IMR-90 (cell line): ENCODE measurements around the gene CPEB1. TPM values are rescaled to one million over a fixed set of nuclear protein-coding genes. Genes with fewer than 3 reads are reported as not detected.
A peak's percentile ranks its signal among the peaks of the same experiment; 100 is the strongest.

Experiments
- ATAC-seq: fragments of 200-7000 bp; cut with Tn5 transposase; 2 replicates; pipeline ENCODE4 v1.9.1; 2020; ENCODE audit warnings: low read depth, mild to moderate bottlenecking, moderate library complexity
- BruUV-seq: library from RNA; stranded (reverse); fragments of 400-500 nt; replicated peaks from 2 replicates; lab custom pipeline; 2021; lab: Mats Ljungman, UMichigan
- CTCF ChIA-PET: fragments of 300-600 bp; formaldehyde crosslinking; extraction: SDS; loops from one replicate; lab custom pipeline; 2021; ENCODE audit warnings: antibody characterized with exemption; lab: Yijun Ruan, JAX
- POLR2A ChIA-PET: fragments of 300-600 bp; sonication (Branson Sonifier 250); formaldehyde crosslinking; loops from one replicate; lab custom pipeline; 2022; ENCODE audit warnings: antibody characterized with exemption; ENCODE audit not compliant: unreplicated experiment; lab: Charles Lee
- DNase-seq: peaks from one replicate; pipeline ENCODE4 v3.0.0; 2013
- H2AFZ ChIP-seq: replicated peaks from 2 replicates; pipeline ENCODE3; 2013; ENCODE audit warnings: low read length, mild to moderate bottlenecking; ENCODE audit not compliant: poor library complexity
- H2AK5ac ChIP-seq: 2 replicates; pipeline ENCODE4 v1.6.1; 2013; ENCODE audit warnings: low read depth, low read length, inconsistent platforms
- H2AK9ac ChIP-seq: replicated peaks from 2 replicates; pipeline ENCODE3; 2013; ENCODE audit warnings: mild to moderate bottlenecking, low read depth, low read length, moderate library complexity; ENCODE audit not compliant: poor library complexity
- H2BK120ac ChIP-seq: 2 replicates; pipeline ENCODE4 v1.6.1; 2013; ENCODE audit warnings: low read depth, low read length, inconsistent platforms
- H2BK15ac ChIP-seq: 3 replicates; pipeline ENCODE4 v1.6.1; 2013; ENCODE audit warnings: low read depth, low read length, inconsistent platforms
- H2BK20ac ChIP-seq: 2 replicates; pipeline ENCODE4 v1.6.1; 2013; ENCODE audit warnings: low read depth, mild to moderate bottlenecking, inconsistent platforms, low read length, moderate library complexity
- H2BK5ac ChIP-seq: 2 replicates; pipeline ENCODE4 v1.6.1; 2013; ENCODE audit warnings: mild to moderate bottlenecking, low read depth, low read length, inconsistent platforms; ENCODE audit not compliant: poor library complexity, severe bottlenecking
- H3K14ac ChIP-seq: replicated peaks from 2 replicates; pipeline ENCODE4 v1.6.1; 2013; ENCODE audit warnings: low read depth, low read length, inconsistent platforms
- H3K18ac ChIP-seq: 2 replicates; pipeline ENCODE4 v1.6.1; 2013; ENCODE audit warnings: low read depth, low read length, control low read depth
- H3K23ac ChIP-seq: 2 replicates; pipeline ENCODE4 v1.6.1; 2013; ENCODE audit warnings: low read depth, low read length, inconsistent platforms
- H3K27ac ChIP-seq: 2 replicates; pipeline ENCODE4 v1.5.1; 2013; ENCODE audit warnings: mild to moderate bottlenecking, control low read depth, low read length; ENCODE audit not compliant: insufficient read depth
- H3K27me3 ChIP-seq: 2 replicates; pipeline ENCODE4 v1.6.1; 2013; ENCODE audit warnings: low read length; ENCODE audit not compliant: control insufficient read depth, insufficient read depth
- H3K36me3 ChIP-seq: 2 replicates; pipeline ENCODE4 v1.6.1; 2013; ENCODE audit warnings: low read length, mixed read lengths; ENCODE audit not compliant: control insufficient read depth, insufficient read depth
- H3K4ac ChIP-seq: 2 replicates; pipeline ENCODE4 v1.6.1; 2013; ENCODE audit warnings: low read depth, low read length, inconsistent platforms
- H3K4me1 ChIP-seq: 2 replicates; pipeline ENCODE4 v1.6.1; 2013; ENCODE audit warnings: low read length, mixed read lengths; ENCODE audit not compliant: control insufficient read depth, insufficient read depth
- H3K4me2 ChIP-seq: 2 replicates; pipeline ENCODE4 v1.6.1; 2013; ENCODE audit warnings: low read depth, mild to moderate bottlenecking, control low read depth, low read length, moderate library complexity
- H3K4me3 ChIP-seq: 2 replicates; pipeline ENCODE4 v1.5.1; 2013; ENCODE audit warnings: low read depth, mild to moderate bottlenecking, control low read depth, low read length, moderate library complexity; ENCODE audit not compliant: insufficient read depth
- H3K56ac ChIP-seq: 2 replicates; pipeline ENCODE4 v1.6.1; 2013; ENCODE audit warnings: low read length, inconsistent platforms; ENCODE audit not compliant: insufficient read depth; ENCODE audit errors: extremely low read depth
- H3K79me1 ChIP-seq, 2 experiments: 2 replicates each; pipeline ENCODE4 v1.6.1; 2013; ENCODE audit warnings: low read length in 2 of 2, inconsistent platforms in 1 of 2, low read depth in 1 of 2
- H3K9ac ChIP-seq: 2 replicates; pipeline ENCODE4 v1.6.1; 2013; ENCODE audit warnings: low read depth, low read length, control low read depth
- H3K9me1 ChIP-seq: 2 replicates; pipeline ENCODE4 v1.6.1; 2013; ENCODE audit warnings: low read length, inconsistent platforms; ENCODE audit not compliant: insufficient read depth
- H3K9me3 ChIP-seq: 2 replicates; pipeline ENCODE4 v1.6.1; 2013; ENCODE audit warnings: low read length; ENCODE audit not compliant: control insufficient read depth, insufficient read depth
- H4K20me1 ChIP-seq: 2 replicates; pipeline ENCODE4 v1.6.1; 2013; ENCODE audit warnings: low read length, inconsistent platforms; ENCODE audit not compliant: insufficient read depth
- H4K5ac ChIP-seq: 2 replicates; pipeline ENCODE4 v1.6.1; 2013; ENCODE audit warnings: mild to moderate bottlenecking, low read depth, low read length, control low read depth
- H4K8ac ChIP-seq, 2 experiments: 2 replicates each; pipeline ENCODE4 v1.6.1; 2013; ENCODE audit warnings: low read depth in 2 of 2, low read length in 2 of 2, control low read depth in 1 of 2, inconsistent platforms in 1 of 2
- H4K91ac ChIP-seq: 2 replicates; pipeline ENCODE4 v1.6.1; 2013; ENCODE audit warnings: low read depth, low read length, inconsistent platforms; ENCODE audit not compliant: insufficient read depth
- BHLHE40 ChIP-seq: fragments of 150-350 bp; IDR thresholded peaks from 2 replicates; pipeline ENCODE4 v1.6.1; 2016; ENCODE audit warnings: mild to moderate bottlenecking, low read depth, low read length
- CEBPB ChIP-seq: IDR thresholded peaks from 2 replicates; pipeline ENCODE4 v1.6.1; 2012; ENCODE audit warnings: low read depth, low read length, improper control_type of control experiment
- CHD1 ChIP-seq: IDR thresholded peaks from 2 replicates; pipeline ENCODE4 v1.6.1; 2012; ENCODE audit warnings: low read depth, low read length, improper control_type of control experiment
- FOS ChIP-seq: fragments of 150-350 bp; IDR thresholded peaks from 2 replicates; pipeline ENCODE4 v1.6.1; 2016; ENCODE audit warnings: low read depth, low read length
- MAFK ChIP-seq: IDR thresholded peaks from 2 replicates; pipeline ENCODE4 v1.6.1; 2012; ENCODE audit warnings: low read depth, low read length, improper control_type of control experiment
- MAZ ChIP-seq: IDR thresholded peaks from 2 replicates; pipeline ENCODE4 v1.6.1; 2012; ENCODE audit warnings: low read depth, mild to moderate bottlenecking, low read length, improper control_type of control experiment, moderate library complexity, borderline replicate concordance
- MXI1 ChIP-seq: IDR thresholded peaks from 2 replicates; pipeline ENCODE4 v1.6.1; 2012; ENCODE audit warnings: low read depth, mild to moderate bottlenecking, low read length, moderate library complexity, borderline replicate concordance
- NFE2L2 ChIP-seq: fragments of 150-350 bp; IDR thresholded peaks from 2 replicates; pipeline ENCODE4 v1.6.1; 2016; ENCODE audit warnings: low read depth, mild to moderate bottlenecking, low read length
- POLR2A ChIP-seq: IDR thresholded peaks from 2 replicates; pipeline ENCODE4 v1.6.1; 2012; ENCODE audit warnings: mild to moderate bottlenecking, low read depth, low read length
- RCOR1 ChIP-seq: IDR thresholded peaks from 2 replicates; pipeline ENCODE4 v1.6.1; 2012; ENCODE audit warnings: mild to moderate bottlenecking, low read length, improper control_type of control experiment; ENCODE audit not compliant: insufficient replicate concordance
- SMC3 ChIP-seq: fragments of 150-350 bp; IDR thresholded peaks from 2 replicates; pipeline ENCODE4 v1.6.1; 2016; ENCODE audit warnings: low read depth, mild to moderate bottlenecking, antibody characterized with exemption, low read length, moderate library complexity
- WGBS, 2 experiments: methylation state at CpG; one replicate each; pipeline versions ENCODE4 v1.1.5 to v1.1.7; 2013; ENCODE audit warnings: missing lambda C conversion rate in 2 of 2; ENCODE audit not compliant: insufficient read length in 1 of 2; ENCODE audit errors: extremely low coverage in 2 of 2; 5-methylcytosine and 5-hydroxymethylcytosine counted together
- dilution Hi-C: fragments of 300-500 bp; cut with HindIII; formaldehyde crosslinking; loops from one replicate; pipeline ENCODE4 v1.14.3; 2018; ENCODE audit warnings: low sequenced_read_pairs; ENCODE audit not compliant: unreplicated experiment
- in situ Hi-C: fragments of 300-500 bp; cut with MboI; formaldehyde crosslinking; loops from 3 replicates; pipeline ENCODE4 v1.14.3; 2019; ENCODE audit warnings: low sequenced_read_pairs, inconsistent platforms, mixed read lengths
- intact Hi-C: fragments of 100-400 bp; cut with micrococcal nuclease; formaldehyde crosslinking; loops from 2 replicates; pipeline ENCODE4 v1.10.0; 2022
- polyA plus RNA-seq, 3 experiments: library from polyadenylated mRNA; depleted of rRNA; stranded (reverse); fragments of >200 nt; gene quantifications; 2 replicates each; pipeline ENCODE4 v1.2.3, GENCODE V29; 2012; ENCODE audit warnings: low replicate concordance in 1 of 3
- total RNA-seq: library from RNA; depleted of rRNA; stranded (reverse); fragments of >200 nt; gene quantifications from 2 replicates; pipeline ENCODE4 v1.2.3, GENCODE V29; 2012
- TF ChIP-seq, protein P1 (sequence below): fragments of 150-350 bp; IDR thresholded peaks from 2 replicates; pipeline ENCODE4 v1.6.1; 2016; ENCODE audit warnings: low read depth, mild to moderate bottlenecking, low read length, moderate library complexity, borderline replicate concordance
- TF ChIP-seq, protein P2 (sequence below): fragments of 150-350 bp; IDR thresholded peaks from 2 replicates; pipeline ENCODE4 v1.6.1; 2017; ENCODE audit warnings: mild to moderate bottlenecking, antibody characterized with exemption, low read length, low read depth

CPEB1 gene
- total and polyA plus RNA-seq, 2 of the 4 experiments (the other 2 are of a cell fraction) = 8.9 to 12.5 TPM

DNA sequence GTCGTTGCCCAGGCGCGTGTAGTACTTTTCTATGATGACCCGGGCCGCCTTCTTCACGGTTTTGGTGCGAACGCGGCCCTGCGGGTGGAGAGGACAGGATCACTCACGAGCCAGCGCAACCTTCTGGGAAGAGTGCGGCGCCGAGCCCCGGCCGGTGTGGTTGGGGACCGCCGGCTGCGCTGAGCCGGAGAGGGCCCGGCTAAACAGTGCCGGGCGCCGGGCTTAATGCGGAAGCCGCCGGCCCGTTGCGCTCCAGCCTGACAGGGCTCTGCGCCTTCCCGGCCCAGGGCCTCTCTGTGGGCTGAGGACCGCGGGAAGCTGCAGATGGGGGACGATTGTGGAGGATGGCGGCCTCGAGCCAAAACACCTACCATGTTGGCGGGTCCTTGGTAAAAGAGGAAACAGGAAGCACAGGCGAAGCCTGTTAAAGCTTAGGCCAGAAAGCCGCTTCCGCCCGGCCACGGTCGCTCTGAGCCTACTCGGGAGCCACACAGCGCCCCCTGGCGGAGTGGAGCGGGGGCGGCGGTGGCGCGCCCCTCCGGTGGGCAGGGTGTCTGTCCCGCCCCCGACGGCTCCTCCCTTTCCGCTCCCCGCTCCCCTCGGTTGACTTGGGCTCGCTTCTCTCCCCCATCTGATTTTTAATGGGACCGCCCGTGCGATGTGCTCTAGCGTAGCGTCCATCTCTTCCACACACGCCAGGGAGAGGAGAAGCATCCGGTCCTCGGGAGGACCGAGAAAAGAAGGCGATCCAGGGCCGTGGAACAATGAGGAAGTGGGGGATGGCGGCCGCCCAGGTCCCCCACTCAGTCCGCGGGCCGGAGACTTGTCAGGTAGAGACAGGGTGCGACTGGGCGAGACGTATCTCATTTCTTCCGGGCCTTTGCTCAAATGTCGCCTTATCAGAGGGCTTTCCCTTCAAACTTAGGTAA is 106.8 kb downstream of the CPEB1 start, which contains the start of gene RPS17:
TSS of gene RPS17 (minus strand) at position 403 of the 929 bp plus-strand sequence. CDS start at position 374, 29 bp downstream.
- Histone ChIP-seq H3K14ac (peak within 1 kb of the TSS; percentile 90), H2AK9ac (peak within 1 kb of the TSS; percentile 68), H3K4me2 (peak within 1 kb of the TSS; percentile 93), H2BK120ac (peak within 1 kb of the TSS; percentile 26), H3K23ac (peak within 1 kb of the TSS; percentile 79), H3K79me1 (peaks cover 35 to 51% of the 10 kb centered on the region in 2 experiments), H4K5ac (peak within 1 kb of the TSS; percentile 63), H3K9ac (peak within 1 kb of the TSS; percentile 98), H2AFZ (peak within 1 kb of the TSS; percentile 95), H2BK20ac (no peak within 1 kb of the TSS), H3K9me1 (no peaks in the 10 kb centered on the region), H3K4me1 (peaks cover 6% of the 10 kb centered on the region), H3K4me3 (peak within 1 kb of the TSS; percentile 99), H3K36me3 (peaks cover 35% of the 10 kb centered on the region), H3K27ac (peak within 1 kb of the TSS; percentile 89), H3K27me3 (no peaks in the 10 kb centered on the region), H3K56ac (peak within 1 kb of the TSS; percentile 93), H2AK5ac (peak within 1 kb of the TSS; percentile 88), H4K8ac (peak within 1 kb of the TSS; percentile 88 to 93), H4K20me1 (peaks cover 50% of the 10 kb centered on the region), H3K18ac (peak within 1 kb of the TSS; percentile 62), H3K4ac (peak within 1 kb of the TSS; percentile 93), H4K91ac (peak within 1 kb of the TSS; percentile 84), H3K9me3 (no peaks in the 10 kb centered on the region), H2BK15ac (no peak within 1 kb of the TSS; the same call in 2 of the 3 replicates), H2BK5ac (peak within 1 kb of the TSS; percentile 83)
- ChIA-PET POLR2A (interaction anchor here (0.6 kb wide), 2 partner anchors 35 to 456 kb away, joined by 3 read pairs; no protein-coding TSS in a partner anchor), CTCF (interaction anchor here (1.2 to 1.9 kb wide), 2 partner anchors 10 to 16 kb away, joined by 3 to 6 read pairs; no protein-coding TSS in a partner anchor)
- dilution Hi-C loops (no loop called here), in situ Hi-C loops (no loop called here), intact Hi-C loops (loop anchor here (1.0 to 10.0 kb wide), 4 partner anchors 107 to 460 kb away; partner anchors contain the start of genes AP3B2 and CPEB1)
- DNase-seq (peak; percentile 93), ATAC-seq (peak; percentile 95)
- WGBS, 2 experiments = 0% methylated on average over 39 of the region's 81 CpGs; no CpG with 5 or more reads in 1 of the 2 experiments
- BruUV-seq = TSS peak; percentile 74
- TF ChIP-seq FOS (no peak), NFE2L2 (no peak), CHD1 (peak; percentile 74; the same call in 1 of the 2 replicates), RCOR1 (no peak), MAFK (no peak), POLR2A (peak; percentile 99), BHLHE40 (peak; percentile 95), MAZ (peak; percentile 98), MXI1 (peak; percentile 40; the same call in 1 of the 2 replicates), SMC3 (peak; percentile 58), CEBPB (no peak)
- TF ChIP-seq, protein P1, sequence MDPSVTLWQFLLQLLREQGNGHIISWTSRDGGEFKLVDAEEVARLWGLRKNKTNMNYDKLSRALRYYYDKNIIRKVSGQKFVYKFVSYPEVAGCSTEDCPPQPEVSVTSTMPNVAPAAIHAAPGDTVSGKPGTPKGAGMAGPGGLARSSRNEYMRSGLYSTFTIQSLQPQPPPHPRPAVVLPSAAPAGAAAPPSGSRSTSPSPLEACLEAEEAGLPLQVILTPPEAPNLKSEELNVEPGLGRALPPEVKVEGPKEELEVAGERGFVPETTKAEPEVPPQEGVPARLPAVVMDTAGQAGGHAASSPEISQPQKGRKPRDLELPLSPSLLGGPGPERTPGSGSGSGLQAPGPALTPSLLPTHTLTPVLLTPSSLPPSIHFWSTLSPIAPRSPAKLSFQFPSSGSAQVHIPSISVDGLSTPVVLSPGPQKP = no peak
- TF ChIP-seq, protein P2, sequence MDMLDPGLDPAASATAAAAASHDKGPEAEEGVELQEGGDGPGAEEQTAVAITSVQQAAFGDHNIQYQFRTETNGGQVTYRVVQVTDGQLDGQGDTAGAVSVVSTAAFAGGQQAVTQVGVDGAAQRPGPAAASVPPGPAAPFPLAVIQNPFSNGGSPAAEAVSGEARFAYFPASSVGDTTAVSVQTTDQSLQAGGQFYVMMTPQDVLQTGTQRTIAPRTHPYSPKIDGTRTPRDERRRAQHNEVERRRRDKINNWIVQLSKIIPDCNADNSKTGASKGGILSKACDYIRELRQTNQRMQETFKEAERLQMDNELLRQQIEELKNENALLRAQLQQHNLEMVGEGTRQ = no peak
